ENCODE measurements around the gene PABPC3. TPM values are rescaled to one million over a fixed set of nuclear protein-coding genes. Genes with fewer than 3 reads are reported as not detected.

The PABPC3 gene
- under 0.01 TPM in 2 replicates for total RNA-seq

DNA sequence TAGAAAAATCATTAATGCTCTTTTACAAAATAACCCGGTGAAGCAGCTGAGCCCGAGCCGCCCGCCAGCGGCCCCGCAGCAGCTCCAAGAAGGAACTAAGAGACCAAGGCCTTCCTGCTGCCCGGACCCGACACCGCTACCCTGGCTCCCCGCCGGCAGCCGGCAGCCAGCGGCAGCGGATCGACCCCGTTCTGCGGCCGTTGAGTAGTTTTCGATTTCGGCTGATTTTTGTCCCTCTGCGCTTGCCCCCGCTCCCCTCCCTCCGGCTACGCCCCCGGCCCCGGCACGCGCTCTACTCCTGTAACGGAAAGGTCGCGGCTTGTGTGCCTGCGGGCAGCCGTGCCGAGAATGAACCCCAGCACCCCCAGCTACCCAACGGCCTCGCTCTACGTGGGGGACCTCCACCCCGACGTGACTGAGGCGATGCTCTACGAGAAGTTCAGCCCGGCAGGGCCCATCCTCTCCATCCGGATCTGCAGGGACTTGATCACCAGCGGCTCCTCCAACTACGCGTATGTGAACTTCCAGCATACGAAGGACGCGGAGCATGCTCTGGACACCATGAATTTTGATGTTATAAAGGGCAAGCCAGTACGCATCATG, at the start of gene PABPC3:
PABPC3 (plus strand) TSS at position 286 of the 603 bp plus-strand sequence; CDS start at position 349, 63 bp downstream.
- no peak for DNase-seq (ENCODE audit: low read depth in 2 of 2)

DNA sequence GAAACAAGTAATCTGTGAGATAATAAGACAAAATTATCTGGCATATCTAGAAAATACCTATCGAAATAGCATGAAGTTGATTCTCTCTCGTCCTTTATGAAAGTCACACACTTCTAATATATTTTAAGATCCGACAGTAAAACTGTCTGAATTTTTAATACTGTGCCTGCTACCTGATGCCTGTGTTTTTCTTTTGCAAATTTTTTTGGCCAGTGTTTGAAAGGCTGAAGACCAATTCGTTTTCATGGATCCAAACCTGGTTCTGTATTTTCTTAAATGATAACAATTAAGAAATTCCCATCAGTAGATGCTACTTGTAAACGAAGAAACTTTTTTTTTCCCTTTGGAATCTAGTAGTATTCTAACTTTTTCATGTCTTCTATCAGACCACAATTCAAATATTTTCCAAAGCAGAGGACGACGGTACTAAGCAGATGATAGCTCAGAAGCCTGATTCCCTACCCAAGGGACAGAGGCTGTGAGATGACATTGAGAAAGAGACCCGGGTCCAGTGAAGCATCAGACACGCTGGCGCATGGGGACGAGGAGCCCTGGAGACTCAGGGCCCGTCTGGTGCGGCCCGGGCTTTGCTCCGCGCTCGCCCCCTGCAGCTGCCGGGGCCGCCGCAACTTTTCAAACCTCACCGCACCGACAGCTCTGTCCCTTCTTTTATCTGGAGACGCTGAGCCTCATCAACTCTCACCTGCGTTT, 49.5 kb upstream of the PABPC3 start:
- no peak for DNase-seq (ENCODE audit: low read depth in 2 of 2)

DNA sequence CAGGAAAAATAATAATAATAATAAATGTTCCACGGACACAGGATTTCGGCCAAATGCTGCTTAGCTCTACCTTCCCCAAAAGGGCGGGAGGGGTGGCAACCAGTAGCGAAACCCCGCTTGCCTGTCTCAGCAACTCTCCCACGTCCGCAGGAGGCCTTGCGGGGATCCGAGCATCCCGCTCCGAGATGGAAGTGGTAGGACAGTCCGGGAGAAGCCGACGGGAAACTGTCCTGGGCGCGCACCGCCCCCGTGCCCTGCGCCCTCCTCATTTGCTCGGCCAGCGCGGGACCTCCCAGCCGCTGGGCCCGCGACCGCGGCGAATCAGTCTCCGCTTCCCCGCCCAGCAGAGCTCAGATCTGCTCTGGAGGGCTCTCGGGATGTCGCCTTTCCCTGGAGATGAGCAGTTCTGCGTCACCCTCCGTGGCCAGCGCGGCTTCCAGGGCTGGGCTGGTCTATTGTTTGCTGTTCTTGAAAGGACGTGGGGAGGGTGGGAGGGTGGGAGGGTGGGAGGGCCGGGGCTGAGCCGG, 48.9 kb upstream of the PABPC3 start:
- peak in 1 of 2 donors; percentile 6 for DNase-seq (ENCODE audit: low read depth in 2 of 2)

DNA sequence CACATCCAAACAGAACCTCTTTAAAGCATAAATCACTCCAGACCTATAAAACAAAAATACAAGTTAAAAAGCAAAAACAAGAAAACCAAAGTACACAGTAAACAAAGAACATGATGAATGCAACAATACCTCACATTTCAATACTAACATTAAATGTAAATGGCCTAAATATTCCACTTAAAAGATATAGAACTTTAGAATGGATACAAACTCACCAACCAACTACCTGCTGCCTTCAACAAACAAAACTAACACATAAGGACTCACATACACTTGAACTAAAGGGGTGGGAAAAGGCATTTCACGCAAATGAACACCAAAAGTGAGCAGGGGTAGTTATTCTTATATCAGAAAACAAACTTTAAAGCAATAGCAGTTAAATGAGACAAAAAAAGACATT, 44.9 kb upstream of the PABPC3 start:
- DNase-seq (ENCODE audit: low read depth in 2 of 2), result no peak

DNA sequence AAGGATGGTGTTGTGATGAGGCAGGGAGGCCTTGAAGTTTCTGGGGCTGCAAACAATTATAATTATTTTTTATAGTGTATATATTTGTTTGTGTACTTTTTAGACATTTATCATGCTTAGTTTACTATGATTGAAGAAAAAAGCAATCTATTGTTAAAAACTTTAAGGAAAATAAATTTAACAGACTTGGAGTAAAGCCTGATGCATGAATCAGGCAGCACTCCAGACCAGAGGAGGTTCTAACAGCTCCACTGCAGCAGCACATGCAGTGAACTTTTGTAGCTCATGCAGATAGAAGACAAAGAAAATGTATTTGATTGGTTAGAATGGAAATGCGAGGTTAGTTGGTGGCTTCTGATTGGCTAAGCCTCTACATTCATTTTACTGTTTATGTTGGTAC, 36.8 kb upstream of the PABPC3 start:
- no peak for DNase-seq (ENCODE audit: low read depth in 2 of 2)

DNA sequence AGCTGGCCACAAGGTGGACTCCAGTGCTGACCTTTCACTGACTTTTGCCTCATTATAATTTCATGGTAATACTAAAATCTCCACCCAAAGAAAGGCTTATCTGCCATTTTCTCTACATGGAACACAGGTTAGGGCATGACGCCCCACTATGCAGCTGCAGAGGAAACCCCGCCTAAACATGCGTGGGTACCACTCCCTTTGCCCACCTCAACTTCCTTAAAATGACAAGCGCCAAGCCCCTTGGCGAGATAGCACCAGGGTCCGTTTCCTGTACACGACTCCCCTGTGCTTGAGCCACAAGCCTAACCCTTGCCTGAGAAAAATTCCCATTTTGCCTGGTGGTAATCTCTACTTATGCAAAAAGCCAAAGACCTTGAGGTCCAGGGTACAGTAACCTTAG, 36.0 kb upstream of the PABPC3 start:
- DNase-seq (ENCODE audit: low read depth in 2 of 2), result no peak

DNA sequence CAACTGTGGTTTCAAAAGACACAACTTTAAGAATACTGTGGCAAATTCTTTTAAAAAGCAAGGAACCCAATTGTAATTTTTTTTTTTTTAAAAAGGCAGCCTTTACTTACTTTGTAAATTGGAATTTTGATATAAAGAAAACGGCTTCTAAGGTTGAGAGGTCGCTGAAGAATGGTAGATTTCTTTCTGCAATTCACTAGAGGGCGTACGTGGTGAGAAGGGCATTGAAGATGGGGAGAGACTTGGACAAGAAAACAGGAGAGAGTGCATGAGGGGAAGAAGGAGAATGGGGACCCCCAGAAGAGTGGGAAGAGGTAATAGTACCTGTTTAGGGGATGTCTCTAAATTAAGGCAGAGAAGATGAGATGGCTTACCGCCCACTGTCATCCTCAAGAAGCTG, 33.5 kb upstream of the PABPC3 start:
- DNase-seq (ENCODE audit: low read depth in 2 of 2), result no peak

DNA sequence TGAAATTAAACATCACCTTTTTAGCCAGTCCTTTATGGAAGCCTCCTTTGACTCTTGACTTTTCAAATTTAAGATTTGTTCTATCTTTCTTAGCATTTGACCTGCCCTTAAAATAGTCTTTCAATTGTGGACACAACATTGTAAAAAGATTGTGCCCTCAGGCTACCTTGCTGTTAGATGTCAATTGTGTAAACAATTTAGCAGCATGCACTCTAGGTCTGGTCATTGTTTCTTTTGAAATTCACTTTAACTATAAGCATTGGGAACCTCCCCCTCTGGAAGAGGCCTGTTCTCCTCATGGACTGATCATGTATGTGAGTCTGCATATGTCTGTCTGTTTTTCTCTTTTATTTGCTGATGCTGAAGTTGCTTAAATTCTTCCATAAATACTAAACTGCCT, 31.5 kb upstream of the PABPC3 start:
- DNase-seq (ENCODE audit: low read depth in 2 of 2), result no peak

DNA sequence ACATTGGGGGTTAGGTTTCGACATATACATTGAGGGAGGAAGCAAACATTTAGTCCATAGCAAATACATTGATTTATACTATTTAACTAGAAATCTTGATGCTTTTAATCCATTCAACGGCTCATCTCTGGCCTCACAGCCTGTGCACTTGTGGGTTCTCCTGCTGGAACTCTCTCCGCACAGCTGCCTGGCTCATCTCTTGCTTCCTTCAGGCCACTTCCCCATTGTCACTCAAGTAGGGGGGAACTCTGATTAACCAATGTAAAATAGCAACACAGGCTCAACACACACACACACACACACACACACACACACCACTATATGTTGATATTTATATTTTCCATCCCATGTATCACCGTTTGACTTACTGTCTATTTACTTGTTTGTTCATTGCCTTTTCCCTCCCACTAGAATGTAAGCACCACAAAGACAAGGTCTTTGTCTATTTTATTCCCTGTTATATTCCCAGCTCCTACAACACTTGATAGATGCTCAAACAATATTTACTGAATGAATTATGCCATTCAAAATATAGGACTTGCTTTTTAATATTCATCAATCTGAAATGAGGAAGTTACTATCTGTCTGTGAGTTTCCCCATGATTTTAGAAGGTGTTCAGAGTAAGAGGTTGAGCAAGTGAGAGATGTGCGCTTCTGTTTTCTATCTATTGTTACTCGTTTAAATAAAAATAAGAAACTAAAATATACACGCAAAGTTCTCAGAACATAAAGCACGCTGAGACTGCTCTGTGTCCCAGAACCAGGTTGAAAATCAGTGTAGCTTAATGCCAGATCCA, 29.8 kb upstream of the PABPC3 start:
- no peak for DNase-seq (ENCODE audit: low read depth in 2 of 2)

DNA sequence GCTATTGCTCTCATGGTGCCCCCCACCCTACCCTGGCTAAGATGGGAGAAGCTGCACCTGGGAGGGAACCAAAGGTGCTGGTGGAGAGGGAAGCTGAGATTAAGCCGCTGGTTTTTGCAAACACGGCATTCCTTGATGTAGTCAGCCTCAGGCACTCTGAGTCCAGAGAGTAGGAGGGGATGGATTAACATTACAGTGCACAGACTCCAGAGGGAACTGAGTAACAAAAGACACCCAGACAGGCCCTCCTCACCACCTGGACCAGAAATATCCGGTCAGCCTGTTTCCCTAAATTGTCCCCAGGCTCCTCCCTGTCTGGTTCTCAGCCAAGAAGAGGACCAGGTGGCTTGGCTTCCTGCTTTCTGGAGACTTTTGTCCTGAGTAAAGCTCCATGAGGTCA, 28.9 kb upstream of the PABPC3 start:
- DNase-seq (ENCODE audit: low read depth in 2 of 2), result no peak

DNA sequence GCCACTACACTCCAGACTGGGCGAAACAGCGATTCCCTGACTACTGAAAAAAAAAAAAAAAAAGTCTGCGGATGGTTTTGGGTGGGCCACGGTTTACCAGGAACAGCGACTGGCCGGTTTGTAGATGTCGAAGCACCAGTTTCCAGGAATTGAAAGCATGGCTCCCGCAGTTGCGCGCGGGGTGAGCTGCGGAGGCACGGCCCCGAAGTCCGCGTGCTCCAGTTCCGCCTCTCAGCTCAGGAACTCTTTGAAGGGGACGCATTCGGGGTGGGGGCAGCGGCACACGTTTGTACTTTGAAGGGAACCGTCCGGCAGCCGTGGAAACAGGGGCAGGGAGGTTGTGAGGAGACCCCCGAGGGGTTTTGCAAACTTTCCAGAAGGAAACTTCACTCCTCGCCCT, 27.1 kb upstream of the PABPC3 start:
- no peak for DNase-seq (ENCODE audit: low read depth in 2 of 2)

DNA sequence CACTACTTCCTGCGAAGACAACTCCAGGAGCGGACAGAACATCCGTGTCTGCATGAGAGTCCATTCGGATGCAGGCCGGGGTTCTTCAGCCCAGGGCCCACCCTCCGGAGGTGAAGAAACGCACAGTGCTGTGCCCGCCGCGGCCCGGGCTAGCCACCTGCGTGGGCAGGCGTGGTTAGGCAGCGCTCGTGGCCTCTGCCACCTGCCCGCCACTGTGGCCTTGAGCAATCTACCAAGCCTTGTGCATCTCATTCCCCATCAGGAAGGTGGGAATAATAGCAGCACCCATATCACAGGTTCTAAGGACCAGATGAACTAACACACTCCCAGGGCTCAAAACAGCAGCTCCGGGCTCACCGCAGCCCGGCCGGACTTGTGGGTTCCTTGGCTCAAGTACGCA, 26.7 kb upstream of the PABPC3 start:
- no peak for DNase-seq (ENCODE audit: low read depth in 2 of 2)

DNA sequence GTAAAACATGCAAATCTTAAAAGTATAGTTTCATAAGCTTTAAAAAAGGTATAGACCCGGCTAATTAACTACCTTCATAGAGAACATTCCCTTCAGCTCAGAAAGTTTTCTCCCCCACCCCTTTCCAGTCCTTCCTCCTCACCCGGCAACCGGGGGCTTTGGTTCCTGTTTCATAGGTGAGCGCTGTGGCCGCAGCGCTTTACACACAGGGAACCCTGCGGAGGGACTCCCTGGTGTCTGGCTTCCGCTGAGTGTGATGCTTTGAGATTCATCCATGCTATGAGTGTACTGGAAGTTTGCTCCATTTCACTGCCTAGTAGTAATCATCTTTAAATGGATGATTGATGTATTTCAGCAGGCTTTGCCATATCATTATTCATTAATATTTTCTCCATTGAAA, 26.0 kb upstream of the PABPC3 start:
- DNase-seq (ENCODE audit: low read depth in 2 of 2), result no peak

DNA sequence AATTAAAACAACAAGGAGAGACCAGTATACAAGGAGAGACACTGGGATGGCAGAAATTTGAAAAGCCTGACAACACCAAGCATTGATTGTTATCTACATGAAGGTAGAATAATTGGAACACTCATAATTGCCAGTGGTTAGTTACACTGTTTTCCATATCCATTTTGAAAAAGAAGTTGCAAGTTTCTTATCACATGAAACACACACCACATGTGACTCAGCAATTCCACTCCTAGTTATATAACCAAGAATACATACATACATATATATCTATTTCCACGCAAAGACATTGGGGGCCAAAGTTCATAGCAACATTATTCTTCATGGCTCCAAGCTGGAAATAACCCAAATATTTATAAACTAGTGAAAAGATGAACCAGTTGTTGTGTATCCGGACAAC, 15.2 kb upstream of the PABPC3 start:
- no peak for DNase-seq (ENCODE audit: low read depth in 2 of 2)

DNA sequence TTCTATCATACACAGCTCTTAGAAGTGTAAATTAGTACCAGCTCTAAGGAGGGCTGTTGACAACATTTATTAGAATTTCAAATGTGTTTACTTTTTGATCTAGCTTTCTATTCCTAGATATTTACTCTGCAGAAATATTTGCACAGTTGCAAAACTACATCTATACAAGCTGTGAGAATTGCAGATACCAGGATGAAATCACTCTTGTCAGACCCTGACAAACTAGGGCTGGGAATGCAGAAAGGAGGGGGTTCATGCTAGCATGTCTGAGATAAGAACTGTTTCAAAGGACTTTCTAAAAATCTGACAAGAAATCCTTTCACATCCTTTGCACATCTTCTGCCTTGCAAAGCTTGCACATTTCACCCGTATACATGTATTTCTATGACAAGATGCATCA, 11.8 kb upstream of the PABPC3 start:
- no peak for DNase-seq (ENCODE audit: low read depth in 2 of 2)

DNA sequence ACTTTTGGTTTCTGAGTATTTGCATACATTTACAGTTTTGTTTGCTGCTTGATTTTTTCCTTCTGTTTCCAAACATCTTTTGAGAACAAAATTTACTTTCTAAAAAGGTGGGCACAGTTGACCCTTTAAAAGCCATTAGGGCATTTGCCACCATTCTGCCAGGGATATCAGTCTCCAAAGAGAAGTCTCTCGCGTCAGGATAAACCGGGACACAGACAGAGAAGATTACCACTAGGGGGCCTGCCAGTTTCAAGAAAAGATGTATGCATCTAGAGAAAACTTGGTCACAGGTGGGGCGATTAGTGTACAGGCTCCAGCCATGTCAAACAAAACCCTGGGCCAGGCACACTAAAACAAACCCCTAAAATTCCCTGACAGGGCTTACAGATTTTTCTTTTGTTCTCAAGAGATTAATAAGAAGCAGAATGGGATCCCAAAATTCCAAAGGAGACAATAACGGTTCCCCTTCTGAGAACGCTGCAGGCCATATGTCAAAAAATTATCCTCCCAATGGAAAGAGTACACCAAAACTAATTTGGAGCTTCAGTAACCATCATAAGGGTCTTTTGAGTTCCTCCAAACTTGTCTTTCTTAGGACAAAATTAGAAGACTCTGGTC, 10.7 kb upstream of the PABPC3 start:
- DNase-seq (ENCODE audit: low read depth in 2 of 2), result peak; percentile 22 to 44

DNA sequence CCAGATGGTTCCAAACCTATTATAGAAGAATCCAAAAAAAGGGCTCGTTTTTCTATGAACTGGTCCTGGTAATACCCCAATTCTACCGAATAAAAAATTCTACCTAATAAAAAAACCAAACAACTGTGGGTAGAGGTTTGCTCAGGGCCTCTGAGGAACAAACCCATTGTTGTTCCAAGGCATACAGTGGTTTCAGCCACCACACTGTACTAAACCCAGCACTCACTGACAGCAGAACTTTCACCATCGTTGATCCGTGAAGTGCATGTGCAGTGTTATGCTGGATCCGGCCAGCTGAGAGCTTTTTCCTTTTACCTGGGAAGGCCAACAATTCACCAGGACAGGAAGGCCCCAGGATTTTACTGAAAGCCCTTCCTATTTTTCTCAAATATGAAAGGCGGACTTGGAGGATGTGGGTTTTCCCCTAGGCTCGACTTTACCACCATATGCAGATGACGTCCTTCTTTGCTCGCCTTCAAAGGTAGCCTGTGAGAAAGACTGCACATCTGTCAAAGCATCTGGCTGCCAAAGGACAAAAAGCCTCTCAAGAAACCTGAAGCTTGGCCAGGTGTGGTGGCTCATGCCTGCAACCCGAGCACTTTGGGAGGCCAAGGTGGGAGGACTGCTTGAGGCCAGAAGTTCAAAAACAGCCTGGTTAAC, 7.2 kb upstream of the PABPC3 start:
- DNase-seq (ENCODE audit: low read depth in 2 of 2), result no peak

DNA sequence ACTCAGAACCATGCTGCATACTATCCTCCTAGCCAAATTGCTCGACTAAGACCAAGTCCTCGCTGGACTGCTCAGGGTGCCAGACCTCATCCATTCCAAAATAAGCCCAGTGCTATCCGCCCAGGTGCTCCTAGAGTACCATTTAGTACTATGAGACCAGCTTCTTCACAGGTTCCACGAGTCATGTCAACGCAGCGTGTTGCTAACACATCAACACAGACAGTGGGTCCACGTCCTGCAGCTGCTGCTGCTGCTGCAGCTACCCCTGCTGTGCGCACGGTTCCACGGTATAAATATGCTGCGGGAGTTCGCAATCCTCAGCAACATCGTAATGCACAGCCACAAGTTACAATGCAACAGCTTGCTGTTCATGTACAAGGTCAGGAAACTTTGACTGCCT, 1.5 kb downstream of the PABPC3 start:
- no peak for DNase-seq (ENCODE audit: low read depth in 2 of 2)

DNA sequence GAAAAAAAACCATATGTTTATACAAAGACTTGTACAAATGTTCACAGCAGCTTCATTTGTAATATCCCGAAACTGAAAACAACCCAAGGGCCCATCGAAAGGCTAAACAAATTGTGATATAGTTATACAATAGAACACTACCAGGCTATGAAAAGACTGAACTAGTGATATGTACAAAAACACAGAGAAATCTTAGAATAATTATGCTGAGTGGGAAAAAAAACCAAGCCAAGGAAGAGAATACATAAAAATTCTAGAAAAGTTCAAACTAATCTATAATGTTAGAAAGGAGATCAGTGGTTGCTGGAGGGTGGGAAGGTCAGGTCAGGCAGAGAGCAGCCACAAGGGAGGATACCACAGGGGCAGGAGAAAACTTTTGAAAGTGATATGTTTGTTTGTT, 7.8 kb downstream of the PABPC3 start:
- DNase-seq (ENCODE audit: low read depth in 2 of 2), result no peak

DNA sequence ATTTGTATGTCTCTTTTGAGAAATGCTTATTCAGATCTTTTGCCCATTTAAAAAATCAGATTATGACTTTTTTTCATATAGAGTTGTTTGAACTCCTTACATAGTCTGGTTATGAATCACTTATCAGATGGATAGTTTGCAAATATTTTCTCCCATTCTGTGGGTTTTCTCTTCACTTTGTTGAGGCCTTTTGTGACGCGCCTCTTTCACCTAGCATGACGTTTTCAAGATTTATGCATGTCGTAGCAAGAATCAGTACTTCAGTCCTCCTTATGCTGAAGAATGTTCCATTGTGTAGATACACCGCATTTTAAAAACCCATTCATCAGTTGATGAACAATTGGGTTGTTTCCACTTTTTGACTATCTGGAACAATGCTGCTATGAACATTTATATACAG, 13.4 kb downstream of the PABPC3 start:
- no peak for DNase-seq (ENCODE audit: low read depth in 2 of 2)

DNA sequence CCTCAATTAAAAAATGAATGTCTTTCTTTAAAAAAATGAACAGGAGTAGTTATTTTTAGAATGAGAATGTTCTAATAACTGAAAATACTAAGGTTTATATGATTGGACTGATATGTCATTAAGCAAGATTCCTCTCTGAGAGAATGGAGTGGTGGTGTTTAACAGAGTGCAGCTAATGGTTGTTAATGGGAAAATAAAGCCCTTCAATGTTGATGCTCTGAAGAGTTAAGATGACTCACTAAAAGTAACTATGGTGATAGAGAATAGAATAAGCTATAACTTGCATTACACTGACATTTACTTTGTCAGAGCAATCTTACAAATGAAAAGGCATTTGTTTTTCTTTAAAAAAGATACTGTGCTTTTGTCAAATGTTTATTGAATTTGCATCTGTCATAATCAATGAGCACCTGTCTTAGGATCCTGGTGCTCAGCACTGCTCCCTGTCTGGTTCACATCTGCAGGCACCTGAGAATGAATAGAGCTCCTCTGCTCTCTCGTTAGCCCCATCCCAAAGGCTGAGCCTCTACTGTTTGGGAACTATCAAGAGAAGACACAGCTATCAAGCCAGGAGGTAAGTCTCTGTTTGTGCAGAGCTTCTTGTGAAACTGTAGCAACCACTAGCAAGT, 15.1 kb downstream of the PABPC3 start:
- no peak for DNase-seq (ENCODE audit: low read depth in 2 of 2)
